Subcutaneous adipose tissue (tissue), 4 donors: ENCODE results near the gene TTPAL. TPM values are rescaled to one million over a fixed set of nuclear protein-coding genes. Genes with fewer than 3 reads are reported as not detected.

Source experiments
- CTCF ChIP-seq: fragments of 450-650 bp; IDR thresholded peaks from one replicate; pipeline ENCODE4 v1.5.1; 2016; ENCODE audit warnings: low read depth, mild to moderate bottlenecking, control low read depth, antibody characterized with exemption, moderate library complexity
- total RNA-seq, 4 donors: library from RNA; depleted of rRNA; stranded (reverse); fragments of >200 nt; gene quantifications; one replicate each; pipeline ENCODE4 v1.1.0, GENCODE V29; 2016

TTPAL gene
- total RNA-seq, 4 donors from 2014 or later = 19.2 to 28.0 (median 23.1) TPM

GRCh38 chr20:44501448-44501847 is 25.8 kb downstream of the TTPAL start:
- no peak for TF ChIP-seq CTCF

GRCh38 chr20:44502968-44503367 is 27.3 kb downstream of the TTPAL start:
- TF ChIP-seq CTCF = no peak

- TF ChIP-seq CTCF = no peak
Observed at GRCh38 chr20:44504402-44505307, 29.0 kb downstream of the TTPAL start.

- TF ChIP-seq CTCF = no peak
Observed at GRCh38 chr20:44509762-44510161, 34.1 kb downstream of the TTPAL start.

- no peak for TF ChIP-seq CTCF
Observed at GRCh38 chr20:44513871-44514270, 38.2 kb downstream of the TTPAL start.

- no peak for TF ChIP-seq CTCF
Observed at GRCh38 chr20:44516491-44516890, 40.8 kb downstream of the TTPAL start.

GRCh38 chr20:44517454-44517853 is 41.8 kb downstream of the TTPAL start:
- no peak for TF ChIP-seq CTCF
